ENCODE data around the gene ADCY5.

GRCh38 chr3:123457841-123458240 is 9.0 kb upstream of the ADCY5 start:
- TF ChIP-seq CTCF (IDR thresholded peaks at IDR 0.05) (no peak), POLR2A (IDR thresholded peaks at IDR 0.05) (no peak)
